IMR-90 (cell line): Measurements from ENCODE around the gene VSNL1. TPM values are rescaled to one million over a fixed set of nuclear protein-coding genes. Genes with fewer than 3 reads are reported as not detected.

Source experiments
- ATAC-seq: fragments of 200-7000 bp; cut with Tn5 transposase; 2 replicates; pipeline ENCODE4 v1.9.1; 2020; ENCODE audit warnings: low read depth, mild to moderate bottlenecking, moderate library complexity
- BruUV-seq: library from RNA; stranded (reverse); fragments of 400-500 nt; replicated peaks from 2 replicates; lab custom pipeline; 2021; lab: Mats Ljungman, UMichigan
- CTCF ChIA-PET: fragments of 300-600 bp; formaldehyde crosslinking; extraction: SDS; loops from one replicate; lab custom pipeline; 2021; ENCODE audit warnings: antibody characterized with exemption; lab: Yijun Ruan, JAX
- POLR2A ChIA-PET: fragments of 300-600 bp; sonication (Branson Sonifier 250); formaldehyde crosslinking; loops from one replicate; lab custom pipeline; 2022; ENCODE audit warnings: antibody characterized with exemption; ENCODE audit not compliant: unreplicated experiment; lab: Charles Lee
- DNase-seq: peaks from one replicate; pipeline ENCODE4 v3.0.0; 2013
- H2AFZ ChIP-seq: replicated peaks from 2 replicates; pipeline ENCODE3; 2013; ENCODE audit warnings: low read length, mild to moderate bottlenecking; ENCODE audit not compliant: poor library complexity
- H2AK5ac ChIP-seq: 2 replicates; pipeline ENCODE4 v1.6.1; 2013; ENCODE audit warnings: low read depth, low read length, inconsistent platforms
- H2AK9ac ChIP-seq: replicated peaks from 2 replicates; pipeline ENCODE3; 2013; ENCODE audit warnings: mild to moderate bottlenecking, low read depth, low read length, moderate library complexity; ENCODE audit not compliant: poor library complexity
- H2BK120ac ChIP-seq: 2 replicates; pipeline ENCODE4 v1.6.1; 2013; ENCODE audit warnings: low read depth, low read length, inconsistent platforms
- H2BK15ac ChIP-seq: 3 replicates; pipeline ENCODE4 v1.6.1; 2013; ENCODE audit warnings: low read depth, low read length, inconsistent platforms
- H2BK20ac ChIP-seq: 2 replicates; pipeline ENCODE4 v1.6.1; 2013; ENCODE audit warnings: low read depth, mild to moderate bottlenecking, inconsistent platforms, low read length, moderate library complexity
- H2BK5ac ChIP-seq: 2 replicates; pipeline ENCODE4 v1.6.1; 2013; ENCODE audit warnings: mild to moderate bottlenecking, low read depth, low read length, inconsistent platforms; ENCODE audit not compliant: poor library complexity, severe bottlenecking
- H3K14ac ChIP-seq: replicated peaks from 2 replicates; pipeline ENCODE4 v1.6.1; 2013; ENCODE audit warnings: low read depth, low read length, inconsistent platforms
- H3K18ac ChIP-seq: 2 replicates; pipeline ENCODE4 v1.6.1; 2013; ENCODE audit warnings: low read depth, low read length, control low read depth
- H3K23ac ChIP-seq: 2 replicates; pipeline ENCODE4 v1.6.1; 2013; ENCODE audit warnings: low read depth, low read length, inconsistent platforms
- H3K27ac ChIP-seq: 2 replicates; pipeline ENCODE4 v1.5.1; 2013; ENCODE audit warnings: mild to moderate bottlenecking, control low read depth, low read length; ENCODE audit not compliant: insufficient read depth
- H3K27me3 ChIP-seq: 2 replicates; pipeline ENCODE4 v1.6.1; 2013; ENCODE audit warnings: low read length; ENCODE audit not compliant: control insufficient read depth, insufficient read depth
- H3K36me3 ChIP-seq: 2 replicates; pipeline ENCODE4 v1.6.1; 2013; ENCODE audit warnings: low read length, mixed read lengths; ENCODE audit not compliant: control insufficient read depth, insufficient read depth
- H3K4ac ChIP-seq: 2 replicates; pipeline ENCODE4 v1.6.1; 2013; ENCODE audit warnings: low read depth, low read length, inconsistent platforms
- H3K4me1 ChIP-seq: 2 replicates; pipeline ENCODE4 v1.6.1; 2013; ENCODE audit warnings: low read length, mixed read lengths; ENCODE audit not compliant: control insufficient read depth, insufficient read depth
- H3K4me2 ChIP-seq: 2 replicates; pipeline ENCODE4 v1.6.1; 2013; ENCODE audit warnings: low read depth, mild to moderate bottlenecking, control low read depth, low read length, moderate library complexity
- H3K4me3 ChIP-seq: 2 replicates; pipeline ENCODE4 v1.5.1; 2013; ENCODE audit warnings: low read depth, mild to moderate bottlenecking, control low read depth, low read length, moderate library complexity; ENCODE audit not compliant: insufficient read depth
- H3K56ac ChIP-seq: 2 replicates; pipeline ENCODE4 v1.6.1; 2013; ENCODE audit warnings: low read length, inconsistent platforms; ENCODE audit not compliant: insufficient read depth; ENCODE audit errors: extremely low read depth
- H3K79me1 ChIP-seq, 2 experiments: 2 replicates each; pipeline ENCODE4 v1.6.1; 2013; ENCODE audit warnings: low read length in 2 of 2, inconsistent platforms in 1 of 2, low read depth in 1 of 2
- H3K9ac ChIP-seq: 2 replicates; pipeline ENCODE4 v1.6.1; 2013; ENCODE audit warnings: low read depth, low read length, control low read depth
- H3K9me1 ChIP-seq: 2 replicates; pipeline ENCODE4 v1.6.1; 2013; ENCODE audit warnings: low read length, inconsistent platforms; ENCODE audit not compliant: insufficient read depth
- H3K9me3 ChIP-seq: 2 replicates; pipeline ENCODE4 v1.6.1; 2013; ENCODE audit warnings: low read length; ENCODE audit not compliant: control insufficient read depth, insufficient read depth
- H4K20me1 ChIP-seq: 2 replicates; pipeline ENCODE4 v1.6.1; 2013; ENCODE audit warnings: low read length, inconsistent platforms; ENCODE audit not compliant: insufficient read depth
- H4K5ac ChIP-seq: 2 replicates; pipeline ENCODE4 v1.6.1; 2013; ENCODE audit warnings: mild to moderate bottlenecking, low read depth, low read length, control low read depth
- H4K8ac ChIP-seq, 2 experiments: 2 replicates each; pipeline ENCODE4 v1.6.1; 2013; ENCODE audit warnings: low read depth in 2 of 2, low read length in 2 of 2, control low read depth in 1 of 2, inconsistent platforms in 1 of 2
- H4K91ac ChIP-seq: 2 replicates; pipeline ENCODE4 v1.6.1; 2013; ENCODE audit warnings: low read depth, low read length, inconsistent platforms; ENCODE audit not compliant: insufficient read depth
- BHLHE40 ChIP-seq: fragments of 150-350 bp; IDR thresholded peaks from 2 replicates; pipeline ENCODE4 v1.6.1; 2016; ENCODE audit warnings: mild to moderate bottlenecking, low read depth, low read length
- CHD1 ChIP-seq: IDR thresholded peaks from 2 replicates; pipeline ENCODE4 v1.6.1; 2012; ENCODE audit warnings: low read depth, low read length, improper control_type of control experiment
- MAFK ChIP-seq: IDR thresholded peaks from 2 replicates; pipeline ENCODE4 v1.6.1; 2012; ENCODE audit warnings: low read depth, low read length, improper control_type of control experiment
- MAZ ChIP-seq: IDR thresholded peaks from 2 replicates; pipeline ENCODE4 v1.6.1; 2012; ENCODE audit warnings: low read depth, mild to moderate bottlenecking, low read length, improper control_type of control experiment, moderate library complexity, borderline replicate concordance
- POLR2A ChIP-seq: IDR thresholded peaks from 2 replicates; pipeline ENCODE4 v1.6.1; 2012; ENCODE audit warnings: mild to moderate bottlenecking, low read depth, low read length
- RAD21 ChIP-seq: IDR thresholded peaks from 2 replicates; pipeline ENCODE4 v1.6.1; 2012; ENCODE audit warnings: low read length, improper control_type of control experiment
- RFX5 ChIP-seq: IDR thresholded peaks from 2 replicates; pipeline ENCODE4 v1.8.0; 2012; ENCODE audit warnings: low read depth, mild to moderate bottlenecking, low read length, moderate library complexity
- SMC3 ChIP-seq: fragments of 150-350 bp; IDR thresholded peaks from 2 replicates; pipeline ENCODE4 v1.6.1; 2016; ENCODE audit warnings: low read depth, mild to moderate bottlenecking, antibody characterized with exemption, low read length, moderate library complexity
- WGBS, 2 experiments: methylation state at CpG; one replicate each; pipeline versions ENCODE4 v1.1.5 to v1.1.7; 2013; ENCODE audit warnings: missing lambda C conversion rate in 2 of 2; ENCODE audit not compliant: insufficient read length in 1 of 2; ENCODE audit errors: extremely low coverage in 2 of 2; 5-methylcytosine and 5-hydroxymethylcytosine counted together
- dilution Hi-C: fragments of 300-500 bp; cut with HindIII; formaldehyde crosslinking; loops from one replicate; pipeline ENCODE4 v1.14.3; 2018; ENCODE audit warnings: low sequenced_read_pairs; ENCODE audit not compliant: unreplicated experiment
- in situ Hi-C: fragments of 300-500 bp; cut with MboI; formaldehyde crosslinking; loops from 3 replicates; pipeline ENCODE4 v1.14.3; 2019; ENCODE audit warnings: low sequenced_read_pairs, inconsistent platforms, mixed read lengths
- intact Hi-C: fragments of 100-400 bp; cut with micrococcal nuclease; formaldehyde crosslinking; loops from 2 replicates; pipeline ENCODE4 v1.10.0; 2022
- polyA plus RNA-seq, 3 experiments: library from polyadenylated mRNA; depleted of rRNA; stranded (reverse); fragments of >200 nt; gene quantifications; 2 replicates each; pipeline ENCODE4 v1.2.3, GENCODE V29; 2012; ENCODE audit warnings: low replicate concordance in 1 of 3
- total RNA-seq: library from RNA; depleted of rRNA; stranded (reverse); fragments of >200 nt; gene quantifications from 2 replicates; pipeline ENCODE4 v1.2.3, GENCODE V29; 2012
- TF ChIP-seq, protein P1 (sequence below): fragments of 150-350 bp; IDR thresholded peaks from 2 replicates; pipeline ENCODE4 v1.6.1; 2016; ENCODE audit warnings: low read depth, mild to moderate bottlenecking, low read length, moderate library complexity, borderline replicate concordance
- TF ChIP-seq, protein P2 (sequence below): fragments of 150-350 bp; IDR thresholded peaks from 2 replicates; pipeline ENCODE4 v1.6.1; 2017; ENCODE audit warnings: mild to moderate bottlenecking, antibody characterized with exemption, low read length, low read depth
- TF ChIP-seq, protein P3 (sequence below): conservative IDR thresholded peaks from 2 replicates; pipeline ENCODE4 v1.5.1; 2012; ENCODE audit warnings: mild to moderate bottlenecking, low read depth, low read length, improper control_type of control experiment

VSNL1 gene
- total and polyA plus RNA-seq, 2 of the 4 experiments (the other 2 are of a cell fraction), result 0.32 to 0.36 TPM

DNA sequence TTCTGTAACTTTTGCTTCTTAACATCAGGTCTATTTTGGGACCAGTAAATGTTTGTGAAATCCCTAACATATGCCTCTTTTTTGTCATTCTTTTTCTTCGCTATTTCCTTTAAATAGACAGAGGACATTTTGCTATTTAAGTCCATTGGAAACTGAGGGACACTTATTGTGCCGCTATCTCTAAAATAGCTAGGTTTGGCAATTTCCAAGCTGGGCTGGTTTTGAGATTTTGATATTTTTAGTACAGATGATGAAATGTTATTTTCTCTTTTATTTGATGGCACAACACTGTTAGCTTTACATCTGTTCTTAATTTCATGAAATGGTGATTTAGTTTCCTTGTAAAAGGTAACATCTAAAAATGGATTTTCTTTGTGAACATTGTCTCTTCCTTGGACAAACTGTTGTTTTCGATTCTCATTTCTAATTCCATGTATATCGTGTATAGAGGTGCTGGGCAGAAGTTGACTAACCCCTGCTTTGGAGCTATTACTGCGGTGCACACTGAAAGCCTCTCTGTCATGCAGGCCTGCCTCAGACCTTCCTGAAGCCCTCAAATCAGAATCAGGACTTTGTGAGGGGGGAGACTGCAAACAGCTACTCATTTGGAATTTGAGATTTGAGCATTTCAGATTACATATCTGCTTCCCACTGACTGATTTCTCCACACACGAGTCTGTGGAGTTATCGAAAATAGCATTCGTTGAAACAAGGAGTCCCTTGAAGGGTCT, 22.9 kb upstream of the VSNL1 start:
- no peak overlapping the region for H2BK15ac ChIP-seq
- TF ChIP-seq RFX5 (no peak), MAFK (no peak), RAD21 (no peak), MAZ (no peak), SMC3 (no peak), CHD1 (no peak), BHLHE40 (no peak), POLR2A (no peak)
- TF ChIP-seq, protein P1, sequence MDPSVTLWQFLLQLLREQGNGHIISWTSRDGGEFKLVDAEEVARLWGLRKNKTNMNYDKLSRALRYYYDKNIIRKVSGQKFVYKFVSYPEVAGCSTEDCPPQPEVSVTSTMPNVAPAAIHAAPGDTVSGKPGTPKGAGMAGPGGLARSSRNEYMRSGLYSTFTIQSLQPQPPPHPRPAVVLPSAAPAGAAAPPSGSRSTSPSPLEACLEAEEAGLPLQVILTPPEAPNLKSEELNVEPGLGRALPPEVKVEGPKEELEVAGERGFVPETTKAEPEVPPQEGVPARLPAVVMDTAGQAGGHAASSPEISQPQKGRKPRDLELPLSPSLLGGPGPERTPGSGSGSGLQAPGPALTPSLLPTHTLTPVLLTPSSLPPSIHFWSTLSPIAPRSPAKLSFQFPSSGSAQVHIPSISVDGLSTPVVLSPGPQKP, result no peak
- TF ChIP-seq, protein P2, sequence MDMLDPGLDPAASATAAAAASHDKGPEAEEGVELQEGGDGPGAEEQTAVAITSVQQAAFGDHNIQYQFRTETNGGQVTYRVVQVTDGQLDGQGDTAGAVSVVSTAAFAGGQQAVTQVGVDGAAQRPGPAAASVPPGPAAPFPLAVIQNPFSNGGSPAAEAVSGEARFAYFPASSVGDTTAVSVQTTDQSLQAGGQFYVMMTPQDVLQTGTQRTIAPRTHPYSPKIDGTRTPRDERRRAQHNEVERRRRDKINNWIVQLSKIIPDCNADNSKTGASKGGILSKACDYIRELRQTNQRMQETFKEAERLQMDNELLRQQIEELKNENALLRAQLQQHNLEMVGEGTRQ, result no peak
- TF ChIP-seq, protein P3, sequence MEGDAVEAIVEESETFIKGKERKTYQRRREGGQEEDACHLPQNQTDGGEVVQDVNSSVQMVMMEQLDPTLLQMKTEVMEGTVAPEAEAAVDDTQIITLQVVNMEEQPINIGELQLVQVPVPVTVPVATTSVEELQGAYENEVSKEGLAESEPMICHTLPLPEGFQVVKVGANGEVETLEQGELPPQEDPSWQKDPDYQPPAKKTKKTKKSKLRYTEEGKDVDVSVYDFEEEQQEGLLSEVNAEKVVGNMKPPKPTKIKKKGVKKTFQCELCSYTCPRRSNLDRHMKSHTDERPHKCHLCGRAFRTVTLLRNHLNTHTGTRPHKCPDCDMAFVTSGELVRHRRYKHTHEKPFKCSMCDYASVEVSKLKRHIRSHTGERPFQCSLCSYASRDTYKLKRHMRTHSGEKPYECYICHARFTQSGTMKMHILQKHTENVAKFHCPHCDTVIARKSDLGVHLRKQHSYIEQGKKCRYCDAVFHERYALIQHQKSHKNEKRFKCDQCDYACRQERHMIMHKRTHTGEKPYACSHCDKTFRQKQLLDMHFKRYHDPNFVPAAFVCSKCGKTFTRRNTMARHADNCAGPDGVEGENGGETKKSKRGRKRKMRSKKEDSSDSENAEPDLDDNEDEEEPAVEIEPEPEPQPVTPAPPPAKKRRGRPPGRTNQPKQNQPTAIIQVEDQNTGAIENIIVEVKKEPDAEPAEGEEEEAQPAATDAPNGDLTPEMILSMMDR, result no peak
- no peaks in the 10 kb centered on the region for H3K9me1 ChIP-seq
- H2AK9ac ChIP-seq, result no peak overlapping the region
- no peaks in the 10 kb centered on the region for H4K20me1 ChIP-seq
- DNase-seq (no peak), ATAC-seq (peak; percentile 27)
- no CpG with 5 or more reads among the region's 8 CpGs for WGBS, 2 experiments
- H3K4me1 ChIP-seq, result no peaks in the 10 kb centered on the region
- H2BK120ac ChIP-seq, result no peak overlapping the region
- no peak overlapping the region for H4K5ac ChIP-seq
- no peak overlapping the region for H3K27ac ChIP-seq
- peak overlapping the region; percentile 32; the same call in 1 of the 2 replicates for H3K9ac ChIP-seq
- no peaks in the 10 kb centered on the region for H3K36me3 ChIP-seq
- H2BK5ac ChIP-seq, result no peak overlapping the region
- no TSS peak for BruUV-seq
- no peak overlapping the region for H3K14ac ChIP-seq
- in situ Hi-C loops, result no loop called here
- peak overlapping the region; percentile 88 for H2AFZ ChIP-seq
- no peak overlapping the region for H3K4ac ChIP-seq
- no peak overlapping the region for H2AK5ac ChIP-seq
- no peaks in the 10 kb centered on the region for H3K79me1 ChIP-seq
- H2BK20ac ChIP-seq, result no peak overlapping the region
- H4K8ac ChIP-seq, result no peak overlapping the region
- no peaks in the 10 kb centered on the region for H3K27me3 ChIP-seq
- no peak overlapping the region for H3K18ac ChIP-seq
- no peak overlapping the region for H4K91ac ChIP-seq
- peak overlapping the region; percentile 90 for H3K4me2 ChIP-seq
- ChIA-PET POLR2A (no interaction called here), CTCF (interaction anchor here (1.0 kb wide), 1 partner anchor 52 kb away, joined by 3 read pairs; no protein-coding TSS in a partner anchor)
- no peak overlapping the region for H3K56ac ChIP-seq
- intact Hi-C loops, result no loop called here
- H3K23ac ChIP-seq, result no peak overlapping the region
- H3K9me3 ChIP-seq, result no peaks in the 10 kb centered on the region
- dilution Hi-C loops, result no loop called here
- H3K4me3 ChIP-seq, result peak overlapping the region; percentile 59
